ENCODE results near the gene GK.
"Not testable (repeated sequence)": the region's sequence is repeated elsewhere in the genome, so short reads cannot be mapped to it uniquely, and the experiment has no call there.

GK gene

DNA sequence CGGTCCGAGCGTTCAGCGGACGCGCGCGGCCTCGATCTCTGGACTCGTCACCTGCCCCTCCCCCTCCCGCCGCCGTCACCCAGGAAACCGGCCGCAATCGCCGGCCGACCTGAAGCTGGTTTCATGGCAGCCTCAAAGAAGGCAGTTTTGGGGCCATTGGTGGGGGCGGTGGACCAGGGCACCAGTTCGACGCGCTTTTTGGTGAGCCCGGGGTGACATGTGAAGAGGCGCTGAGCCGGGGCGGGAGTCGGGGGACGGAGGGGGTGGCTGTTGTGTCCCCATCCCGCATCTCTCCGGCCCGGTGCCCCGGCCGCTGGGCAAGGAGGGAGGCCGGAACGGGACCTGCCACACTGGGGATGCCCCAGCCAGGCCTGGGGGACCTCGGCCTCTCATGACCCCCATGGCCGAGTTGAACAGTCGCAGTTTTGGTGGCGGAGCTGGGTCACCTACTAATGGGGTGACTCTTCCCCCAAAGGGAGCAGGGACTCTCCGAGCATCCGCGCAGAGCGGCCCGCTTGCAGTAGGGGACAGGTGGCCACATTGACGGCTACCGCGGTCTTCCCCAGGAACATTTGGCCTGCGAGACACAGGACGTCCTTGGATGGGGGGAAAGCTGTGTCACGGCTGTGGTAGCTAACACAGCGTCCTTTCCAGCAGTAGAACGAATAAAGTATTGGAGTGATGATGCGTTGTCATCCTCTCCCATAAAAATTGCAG lies at the start of gene GK:
Gene GK (plus strand): TSS at position 9 of the 717 bp plus-strand sequence. CDS start 115 bp downstream, at position 124.
- no peak for DNase-seq

GRCh38 chrX:30607155-30607554 lies 46.1 kb upstream of the GK start:
- no peak for DNase-seq

- no peak for DNase-seq
Observed at GRCh38 chrX:30610026-30610425, 43.2 kb upstream of the GK start.

DNA sequence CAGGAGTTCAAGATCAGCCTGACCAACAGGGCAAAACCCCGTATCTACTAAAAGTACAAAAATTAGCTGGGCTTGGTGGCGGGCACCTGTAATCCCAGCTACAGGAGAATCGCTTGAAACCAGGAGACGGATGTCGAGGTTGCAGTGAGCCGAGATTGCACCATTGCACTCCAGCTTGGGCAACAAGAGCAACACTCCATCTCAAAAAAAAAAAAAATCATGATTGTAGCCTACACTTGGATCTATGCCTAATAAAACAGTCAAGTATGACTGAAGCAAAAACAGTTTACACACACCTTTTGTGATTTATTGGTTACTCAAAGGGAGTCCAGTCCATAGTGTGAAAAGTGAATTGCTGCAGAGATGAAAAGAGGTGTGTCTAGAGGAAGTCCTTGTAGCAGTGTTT lies 41.0 kb upstream of the GK start:
- no peak for DNase-seq

GRCh38 chrX:30613721-30614120 lies 39.5 kb upstream of the GK start:
- DNase-seq = no peak

GRCh38 chrX:30615229-30615628 lies 38.0 kb upstream of the GK start:
- DNase-seq = no peak

- no peak for DNase-seq
Observed at GRCh38 chrX:30618160-30618765, 35.0 kb upstream of the GK start.

DNA sequence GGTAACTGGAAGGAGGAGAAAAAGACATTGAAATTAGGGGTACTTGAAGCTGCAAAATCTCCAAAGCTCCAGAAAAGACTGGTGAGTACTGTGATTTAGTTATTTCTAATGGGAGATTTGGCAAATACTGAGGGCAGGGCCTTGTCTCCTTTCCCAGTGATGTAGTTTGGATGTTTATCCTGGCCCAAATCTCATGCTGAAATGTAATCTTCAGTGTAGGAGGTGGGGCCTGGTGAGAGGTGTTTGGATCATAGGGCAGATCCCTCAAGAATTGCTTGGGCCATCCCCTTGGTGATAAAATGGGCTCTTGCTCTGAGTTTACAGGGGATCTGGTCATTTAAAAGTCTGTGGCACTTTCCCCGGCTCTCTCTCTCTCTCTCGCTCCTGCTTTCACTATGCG lies 33.1 kb upstream of the GK start:
- DNase-seq = no peak

DNA sequence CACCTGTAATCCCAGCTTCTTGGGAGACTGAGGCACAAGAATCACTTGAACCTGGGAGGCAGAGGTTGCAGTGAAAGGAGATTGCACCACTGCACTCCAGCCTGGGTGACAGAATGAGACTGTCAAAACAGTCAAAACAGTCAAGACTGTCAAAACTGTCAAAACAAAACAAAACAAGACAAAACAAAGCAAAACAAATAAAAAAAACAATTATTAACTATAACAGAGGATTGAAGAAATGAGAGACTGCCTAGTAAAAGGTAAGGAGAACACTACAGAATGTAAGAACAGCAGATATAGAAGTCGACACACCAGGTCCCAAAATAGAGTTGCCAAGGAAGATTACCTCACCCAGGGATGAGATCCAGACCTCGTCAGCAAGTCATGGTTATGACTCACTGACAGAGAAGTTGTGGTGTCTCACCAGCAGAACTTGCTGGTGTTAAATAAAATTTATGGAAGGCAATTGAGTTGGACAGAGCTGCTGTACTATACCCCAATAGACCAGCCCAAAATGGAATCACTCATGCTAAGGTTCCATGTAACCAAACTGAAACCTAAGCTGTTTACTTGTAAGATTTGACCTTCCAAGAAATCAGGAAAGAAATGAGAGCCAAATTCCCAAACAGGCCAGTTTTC lies 32.1 kb upstream of the GK start:
- DNase-seq = no peak

DNA sequence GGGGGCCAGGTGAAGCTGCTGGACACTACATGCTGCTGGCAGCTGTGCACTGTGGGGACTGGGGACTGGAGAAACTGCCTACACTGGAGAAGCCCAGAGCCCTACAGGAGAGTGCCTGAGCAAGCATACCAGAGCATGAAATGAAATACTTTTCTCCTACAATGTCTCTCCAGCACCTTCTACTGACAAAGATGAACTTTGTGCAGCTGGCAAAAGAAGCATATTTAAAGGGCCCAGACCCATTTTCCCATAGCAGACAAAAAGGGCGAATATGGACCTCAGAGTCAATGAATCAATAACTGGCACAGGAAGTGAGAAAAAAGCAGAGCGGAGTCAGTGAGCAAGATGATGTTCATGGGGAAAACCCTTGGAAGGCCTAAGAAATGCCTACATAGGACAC lies 30.9 kb upstream of the GK start:
- DNase-seq = no peak

GRCh38 chrX:30626402-30626801 lies 26.8 kb upstream of the GK start:
- no peak for DNase-seq

GRCh38 chrX:30627818-30628652 lies 25.2 kb upstream of the GK start:
- no peak for DNase-seq

DNA sequence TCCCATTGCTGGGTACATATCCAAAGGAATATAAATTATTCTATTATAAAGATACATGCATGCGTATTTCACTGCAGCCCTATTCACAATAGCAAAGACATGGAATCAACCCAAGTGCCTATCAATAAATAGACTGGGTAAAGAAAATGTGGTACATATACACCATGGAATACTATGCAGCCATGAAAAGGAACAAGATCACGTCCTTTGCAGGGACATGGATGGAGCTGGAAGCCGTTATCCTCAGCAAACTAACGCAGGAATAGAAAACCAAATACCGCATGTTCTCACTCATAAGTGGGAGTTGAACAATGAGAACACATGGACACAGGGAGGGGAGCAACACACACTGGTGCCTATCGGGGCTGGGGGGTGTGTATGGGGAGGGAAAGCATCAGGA lies 19.2 kb upstream of the GK start:
- DNase-seq = not testable (repeated sequence)

DNA sequence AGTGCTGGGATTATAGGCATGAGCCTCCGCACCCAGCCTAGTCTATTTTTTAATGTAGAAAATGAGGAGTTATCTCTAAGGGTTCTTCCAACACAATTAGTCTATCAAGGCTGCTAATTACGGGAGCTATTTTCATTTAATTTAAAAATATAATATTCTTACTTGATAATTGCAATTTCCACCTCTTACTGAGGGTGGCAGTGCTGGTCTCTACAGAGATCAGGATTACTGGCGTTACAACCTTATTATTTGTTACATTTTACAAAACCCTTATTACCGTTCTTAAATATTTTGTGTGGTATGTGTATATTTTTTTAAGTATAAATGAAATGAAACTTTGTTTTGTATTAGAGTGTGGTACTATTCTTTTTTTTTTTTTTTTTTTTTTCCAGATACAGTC lies 17.6 kb upstream of the GK start:
- DNase-seq = no peak

GRCh38 chrX:30637874-30638815 lies 15.1 kb upstream of the GK start:
- no peak for DNase-seq

DNA sequence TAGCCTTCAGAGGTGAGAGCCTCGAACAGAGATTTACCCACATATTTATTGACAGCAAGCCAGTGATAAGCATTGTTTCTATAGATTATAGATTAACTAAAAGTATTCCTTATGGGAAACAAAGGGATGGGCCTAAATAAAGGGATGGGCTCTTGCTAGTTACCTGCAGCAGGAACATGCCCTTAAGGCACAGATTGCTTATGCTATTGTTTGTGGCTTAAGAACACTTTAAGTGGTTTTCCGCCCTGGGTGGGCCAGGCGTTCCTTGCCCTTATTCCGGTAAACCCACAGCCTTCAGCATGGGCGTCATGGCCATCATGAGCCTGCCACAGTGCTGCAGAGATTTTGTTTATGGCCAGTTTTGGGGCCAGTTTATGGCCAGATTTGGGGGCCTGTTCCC lies 13.5 kb upstream of the GK start:
- DNase-seq = not testable (repeated sequence)

GRCh38 chrX:30642642-30643041 lies 10.6 kb upstream of the GK start:
- DNase-seq = no peak

DNA sequence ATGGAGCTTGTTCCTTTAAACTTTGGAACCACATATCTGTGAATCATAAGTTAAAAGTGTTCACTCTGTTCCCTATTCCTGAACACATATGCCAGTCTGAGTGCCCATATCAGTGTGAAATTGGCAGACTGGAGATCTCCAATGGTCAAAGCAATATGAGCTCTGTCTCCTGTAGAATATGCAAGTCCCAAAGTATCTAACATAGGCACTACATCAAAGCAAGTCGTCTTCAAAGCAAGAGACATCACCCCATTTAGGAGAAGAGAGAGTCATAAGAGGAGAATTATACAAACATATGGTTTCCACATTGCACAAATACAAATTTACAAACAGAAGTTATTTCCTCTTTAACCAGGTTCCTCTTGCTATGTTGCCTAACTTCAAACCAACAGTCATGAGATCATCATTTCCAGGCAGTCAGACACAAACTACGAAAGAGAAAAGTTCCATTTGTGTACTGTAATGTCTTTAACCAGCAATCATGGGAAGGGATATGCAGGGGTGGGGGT lies 9.9 kb upstream of the GK start:
- DNase-seq = no peak

DNA sequence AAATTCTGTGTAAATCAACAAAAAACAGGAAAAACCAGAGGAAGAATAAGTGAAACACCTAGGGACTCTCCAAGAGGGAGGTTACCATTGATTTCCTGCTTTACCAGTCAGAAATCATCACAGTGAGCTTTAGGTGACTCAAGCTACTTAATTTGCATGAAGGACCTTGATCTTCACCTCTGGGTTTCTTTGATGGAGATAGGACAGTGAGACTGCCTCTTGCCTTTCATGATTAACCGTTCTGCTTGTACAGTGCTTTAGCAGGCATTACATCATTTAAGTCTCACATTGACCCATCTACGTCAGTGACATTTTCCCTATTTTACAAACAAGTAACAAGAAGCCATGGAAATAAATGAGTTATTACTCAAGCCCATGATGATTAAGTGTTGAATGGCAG lies 3.4 kb upstream of the GK start:
- DNase-seq = no peak

DNA sequence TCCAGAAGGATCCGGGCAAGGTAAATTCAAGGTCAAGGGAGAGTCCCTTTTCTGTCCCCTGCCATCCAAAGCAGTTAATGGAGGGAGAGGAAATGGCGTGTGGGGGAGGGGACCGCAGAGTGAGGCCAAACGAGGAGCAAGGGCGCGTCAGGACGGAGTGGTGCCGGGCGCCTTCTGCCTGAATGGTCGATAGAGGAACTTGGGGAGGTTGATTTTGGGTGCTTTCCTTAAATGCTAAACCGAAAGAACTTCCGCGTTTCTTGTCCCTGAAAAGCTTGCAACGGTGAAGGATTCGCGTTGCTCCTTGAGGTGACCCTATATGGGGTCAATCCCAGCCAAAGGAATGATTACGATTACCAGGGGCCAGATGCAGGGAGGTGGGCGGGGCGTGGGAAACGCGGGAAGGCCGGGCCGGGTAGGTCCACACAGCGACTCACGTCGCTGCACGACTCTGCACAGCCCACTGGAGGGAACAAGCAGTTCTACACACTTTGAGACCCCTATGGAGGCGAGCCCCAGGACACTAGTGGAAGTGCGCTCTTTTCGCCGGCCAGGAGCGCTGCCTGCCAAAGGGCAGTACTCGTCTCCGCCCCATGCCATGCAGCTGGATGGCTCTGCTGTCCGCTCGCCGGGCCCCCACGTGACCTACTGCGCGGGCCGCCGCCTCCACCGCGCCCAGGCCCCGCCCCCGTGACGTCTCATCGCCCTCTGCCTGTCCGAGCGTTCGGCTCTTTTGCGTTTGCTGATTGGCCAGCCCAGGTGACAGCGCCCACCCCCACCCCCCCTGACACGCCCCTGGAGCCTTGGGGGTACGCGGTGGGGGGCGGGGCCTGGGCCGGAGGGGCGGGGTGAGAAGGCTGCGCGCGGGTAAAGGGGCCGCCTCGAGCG lies 452 bp upstream of the GK start:
- DNase-seq = peak; percentile 38 to 64

DNA sequence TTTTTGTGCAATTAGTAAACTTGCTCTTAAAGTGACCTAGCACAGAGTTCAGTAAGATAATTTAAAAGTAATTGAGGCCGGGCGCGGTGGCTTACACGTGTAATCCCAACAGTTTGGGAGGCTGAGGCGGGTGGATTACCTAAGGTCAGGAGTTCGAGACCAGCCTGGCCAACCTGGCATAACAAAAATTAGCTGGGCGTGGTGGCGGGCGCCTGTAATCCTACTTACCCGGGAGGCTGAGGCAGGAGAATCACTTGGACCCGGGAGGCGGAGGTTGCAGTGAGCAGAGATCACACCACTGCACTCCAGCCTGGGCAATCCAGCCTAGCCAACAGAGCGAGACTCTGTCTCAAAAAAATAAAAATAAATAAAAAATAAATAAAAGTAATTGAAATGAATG lies 1.2 kb downstream of the GK start:
- not testable (repeated sequence) for DNase-seq

Data from SW 1271 (cell line).